Activated naive CD4-positive, alpha-beta T cell treated with anti-CD3 and anti-CD28 coated beads, Interleukin-2, amount 50 U/mL, for 72 hours (primary cell): ENCODE data around the gene ZBTB20. TPM values are rescaled to one million over a fixed set of nuclear protein-coding genes. Genes with fewer than 3 reads are reported as not detected.
A peak's percentile ranks its signal among the peaks of the same experiment; 100 is the strongest.

ENCODE experiments used
- ATAC-seq, 2 donors: fragments of 150-1000 bp; cut with Tn5 transposase; 2 replicates each; pipeline ENCODE4 v1.10.0; 2021; ENCODE audit warnings: mild to moderate bottlenecking in 2 of 2, moderate library complexity in 2 of 2
- DNase-seq, 2 donors: peaks; one replicate each; pipeline ENCODE4 v3.0.0; 2021 to 2022; ENCODE audit warnings: low spot score in 2 of 2
- H3K27ac Mint-ChIP-seq, 2 donors: one replicate each; pipeline ENCODE4 v1.8.0; 2022; ENCODE audit warnings: mild to moderate bottlenecking in 2 of 2, mixed read lengths in 2 of 2
- H3K36me3 Mint-ChIP-seq, 2 donors: one replicate each; pipeline ENCODE4 v1.8.0; 2022; ENCODE audit warnings: mixed read lengths in 2 of 2
- H3K9me3 Mint-ChIP-seq, 2 donors: one replicate each; pipeline ENCODE4 v1.8.0; 2022; ENCODE audit warnings: mixed read lengths in 2 of 2
- total RNA-seq, 2 donors: library from RNA; stranded (reverse); gene quantifications; one replicate each; pipeline ENCODE4 v1.2.3, GENCODE V29; 2022

The ZBTB20 gene
- total RNA-seq, 2 donors from 2014 or later = 9.2 to 10.8 TPM

GRCh38 chr3:115074502-115074901 lies 72.6 kb downstream of the ZBTB20 start:
- Mint-ChIP-seq H3K9me3 (peaks cover 0 to 5% of the 10 kb centered on the region in 2 donors), H3K27ac (no peak overlapping the region), H3K36me3 (peaks cover 10 to 18% of the 10 kb centered on the region in 2 donors)
- no peak for DNase-seq
- no peak for ATAC-seq

GRCh38 chr3:115072265-115073021 lies 74.6 kb downstream of the ZBTB20 start:
- no peak for DNase-seq
- peaks cover 10 to 18% of the 10 kb centered on the region in 2 donors for H3K36me3 Mint-ChIP-seq

GRCh38 chr3:115071601-115072000 lies 75.5 kb downstream of the ZBTB20 start:
- Mint-ChIP-seq H3K36me3 (peaks cover 10 to 13% of the 10 kb centered on the region in 2 donors), H3K27ac (no peak overlapping the region), H3K9me3 (peaks cover 0 to 5% of the 10 kb centered on the region in 2 donors)
- ATAC-seq (no peak), DNase-seq (no peak)

More at GRCh38 chr3:115072265-115073021, 74.6 kb downstream of the ZBTB20 start:
- Mint-ChIP-seq H3K27ac (no peak overlapping the region), H3K9me3 (peaks cover 0 to 5% of the 10 kb centered on the region in 2 donors)
- ATAC-seq = no peak

DNA sequence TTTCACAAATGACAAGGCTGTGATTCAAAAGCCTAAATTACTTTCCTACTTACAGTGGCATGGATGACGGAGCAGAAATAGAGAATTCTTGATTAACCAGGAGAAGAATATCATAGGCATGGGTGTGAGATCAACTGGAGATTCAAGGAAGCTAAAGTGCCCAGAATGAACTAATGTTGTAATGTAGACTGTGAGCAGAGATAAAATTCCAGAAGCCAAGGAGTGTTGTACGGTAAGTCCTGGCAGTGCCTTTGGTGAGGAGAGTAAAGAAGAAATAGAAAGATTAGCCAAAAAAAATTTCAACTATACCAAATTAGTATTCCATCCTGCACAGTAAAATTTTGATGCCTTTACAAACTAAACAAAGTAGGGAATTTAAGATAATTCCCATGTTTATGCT lies 75.9 kb downstream of the ZBTB20 start:
- DNase-seq = no peak
- Mint-ChIP-seq H3K27ac (no peak overlapping the region), H3K36me3 (peaks cover 7 to 9% of the 10 kb centered on the region in 2 donors), H3K9me3 (peaks cover 0 to 5% of the 10 kb centered on the region in 2 donors)
- ATAC-seq = no peak

- DNase-seq = no peak
- Mint-ChIP-seq H3K9me3 (no peaks in the 10 kb centered on the region), H3K27ac (peak overlapping the region in 1 of 2 donors; percentile 82), H3K36me3 (no peaks in the 10 kb centered on the region)
- peak; percentile 48 to 90 for ATAC-seq
Observed at GRCh38 chr3:115068799-115069198, 78.3 kb downstream of the ZBTB20 start.

GRCh38 chr3:115062412-115062956 lies 84.6 kb downstream of the ZBTB20 start:
- no peak for DNase-seq
- ATAC-seq = no peak
- peaks cover 0 to 7% of the 10 kb centered on the region in 2 donors for H3K9me3 Mint-ChIP-seq
- no peak overlapping the region for H3K27ac Mint-ChIP-seq
- peaks cover 0 to 5% of the 10 kb centered on the region in 2 donors for H3K36me3 Mint-ChIP-seq

- ATAC-seq (no peak), DNase-seq (no peak)
- H3K9me3 Mint-ChIP-seq = peaks cover 0 to 7% of the 10 kb centered on the region in 2 donors
- no peak overlapping the region for H3K27ac Mint-ChIP-seq
- peaks cover 0 to 5% of the 10 kb centered on the region in 2 donors for H3K36me3 Mint-ChIP-seq
Observed at GRCh38 chr3:115062009-115062408, 85.1 kb downstream of the ZBTB20 start.

GRCh38 chr3:115052906-115053305 lies 94.2 kb downstream of the ZBTB20 start:
- ATAC-seq (no peak), DNase-seq (no peak)
- Mint-ChIP-seq H3K27ac (no peak overlapping the region), H3K36me3 (no peaks in the 10 kb centered on the region), H3K9me3 (no peaks in the 10 kb centered on the region)

- H3K36me3 Mint-ChIP-seq = no peaks in the 10 kb centered on the region
- no peaks in the 10 kb centered on the region for H3K9me3 Mint-ChIP-seq
- H3K27ac Mint-ChIP-seq = no peak overlapping the region
- ATAC-seq (no peak), DNase-seq (no peak)
Observed at GRCh38 chr3:115042351-115042750, 104.7 kb downstream of the ZBTB20 start.

- Mint-ChIP-seq H3K9me3 (no peaks in the 10 kb centered on the region), H3K36me3 (no peaks in the 10 kb centered on the region), H3K27ac (no peak overlapping the region)
- DNase-seq (peak in 1 of 2 donors; percentile 20), ATAC-seq (no peak)
Observed at GRCh38 chr3:115040673-115041286, 106.3 kb downstream of the ZBTB20 start.

DNA sequence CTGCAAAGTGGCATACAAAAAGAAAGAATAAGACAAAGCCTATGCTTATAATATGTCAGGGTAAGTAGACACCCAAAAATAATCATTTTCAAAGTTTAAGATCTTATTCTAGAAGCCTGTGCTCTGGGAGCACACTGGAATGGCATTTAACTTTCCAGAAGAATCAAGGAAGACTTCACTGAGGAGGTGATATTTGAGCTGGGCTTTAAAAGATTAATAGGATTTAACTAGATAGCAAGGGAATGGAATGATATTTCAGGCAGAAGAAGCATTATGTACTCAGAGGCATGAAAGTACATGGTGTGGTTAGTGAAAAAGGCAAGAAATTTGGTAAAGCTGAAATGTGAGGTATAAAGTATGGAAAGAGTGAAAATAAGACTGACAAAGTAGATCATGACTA lies 106.8 kb downstream of the ZBTB20 start:
- no peak for DNase-seq

GRCh38 chr3:115038817-115039216 lies 108.3 kb downstream of the ZBTB20 start:
- DNase-seq (no peak), ATAC-seq (no peak)
- Mint-ChIP-seq H3K9me3 (peaks cover 0 to 8% of the 10 kb centered on the region in 2 donors), H3K27ac (no peak overlapping the region), H3K36me3 (peaks cover 0 to 11% of the 10 kb centered on the region in 2 donors)

More for the DNA sequence above, 106.8 kb downstream of the ZBTB20 start:
- H3K9me3 Mint-ChIP-seq = no peaks in the 10 kb centered on the region
- peaks cover 0 to 5% of the 10 kb centered on the region in 2 donors for H3K36me3 Mint-ChIP-seq
- no peak overlapping the region for H3K27ac Mint-ChIP-seq
- ATAC-seq = no peak

DNA sequence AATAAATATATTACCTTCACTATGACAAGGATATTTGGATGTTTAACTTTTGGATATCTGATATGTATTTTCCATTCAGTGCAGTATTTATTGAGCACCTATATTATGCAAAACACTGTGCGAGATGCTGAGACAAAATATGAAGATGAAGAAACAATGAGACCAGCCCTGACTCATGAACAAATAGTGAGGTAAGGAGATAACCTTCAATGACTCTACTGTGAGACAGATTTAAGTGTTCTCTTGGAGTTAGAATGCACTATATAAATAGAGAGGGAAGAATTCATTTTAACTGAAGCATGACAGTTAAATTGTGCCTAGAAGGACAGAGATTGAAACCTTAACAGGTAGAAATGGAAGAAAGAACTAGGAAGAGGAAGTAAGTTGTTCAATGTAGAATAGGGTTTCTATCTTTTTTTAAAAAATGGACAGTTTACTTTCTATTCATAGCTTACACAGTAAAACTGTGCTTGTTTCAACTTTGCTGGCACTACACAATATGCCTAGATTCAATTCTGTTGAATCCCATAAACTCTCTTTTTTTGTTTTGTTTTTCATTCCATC lies 124.2 kb downstream of the ZBTB20 start:
- ATAC-seq (no peak), DNase-seq (no peak)
- Mint-ChIP-seq H3K36me3 (peaks cover 5 to 7% of the 10 kb centered on the region in 2 donors), H3K9me3 (peaks cover 0 to 4% of the 10 kb centered on the region in 2 donors), H3K27ac (no peak overlapping the region)

GRCh38 chr3:115022199-115022598 lies 124.9 kb downstream of the ZBTB20 start:
- ATAC-seq = no peak
- Mint-ChIP-seq H3K27ac (no peak overlapping the region), H3K9me3 (peaks cover 0 to 4% of the 10 kb centered on the region in 2 donors), H3K36me3 (peaks cover 5 to 8% of the 10 kb centered on the region in 2 donors)
- DNase-seq = no peak

- H3K27ac Mint-ChIP-seq = no peak overlapping the region
- peaks cover 0 to 13% of the 10 kb centered on the region in 2 donors for H3K9me3 Mint-ChIP-seq
- peaks cover 16 to 19% of the 10 kb centered on the region in 2 donors for H3K36me3 Mint-ChIP-seq
- DNase-seq (no peak), ATAC-seq (no peak)
Observed at GRCh38 chr3:115021061-115021460, 126.0 kb downstream of the ZBTB20 start.

GRCh38 chr3:115019900-115020299 lies 127.2 kb downstream of the ZBTB20 start:
- H3K27ac Mint-ChIP-seq = no peak overlapping the region
- no peak for ATAC-seq

GRCh38 chr3:115018694-115019093 lies 128.4 kb downstream of the ZBTB20 start:
- no peak overlapping the region for H3K27ac Mint-ChIP-seq
- ATAC-seq (no peak), DNase-seq (no peak)
- H3K9me3 Mint-ChIP-seq = peaks cover 0 to 13% of the 10 kb centered on the region in 2 donors
- peaks cover 21 to 22% of the 10 kb centered on the region in 2 donors for H3K36me3 Mint-ChIP-seq

More at GRCh38 chr3:115019900-115020299, 127.2 kb downstream of the ZBTB20 start:
- Mint-ChIP-seq H3K9me3 (peaks cover 0 to 13% of the 10 kb centered on the region in 2 donors), H3K36me3 (peaks cover 21 to 22% of the 10 kb centered on the region in 2 donors)
- DNase-seq = no peak
